Body of pancreas (tissue), 4 donors: Measurements from ENCODE around the gene NCOA3. TPM values are rescaled to one million over a fixed set of nuclear protein-coding genes. Genes with fewer than 3 reads are reported as not detected.
"Not testable (repeated sequence)": the region's sequence is repeated elsewhere in the genome, so short reads cannot be mapped to it uniquely, and the experiment has no call there.

Experiments used
- ATAC-seq: fragments of 150-250 bp; one replicate; pipeline ENCODE4 v1.9.1; 2016
- DNase-seq, 4 donors: peaks; one replicate each; pipeline ENCODE4 v3.0.0-alpha.2; 2019
- H3K27ac ChIP-seq, 4 donors: fragments of 200-600 bp; sonication (generic); 1 replicate in 3 of 4; 2 replicates in 1 of 4; pipeline versions ENCODE4 v1.5.1 to v1.6.1; 2016 to 2019; ENCODE audit warnings: mild to moderate bottlenecking in 1 of 4, mixed read lengths in 1 of 4, moderate library complexity in 1 of 4
- H3K27me3 ChIP-seq, 2 donors: fragments of 200-600 bp; sonication (generic); one replicate each; pipeline ENCODE4 v1.6.0; 2016; ENCODE audit warnings: mild to moderate bottlenecking in 1 of 2
- H3K36me3 ChIP-seq, 2 donors: fragments of 200-600 bp; sonication (generic); replicated peaks in 1 of 2; 2 replicates each; pipeline ENCODE4 v1.5.1; 2016; ENCODE audit warnings: low read depth in 2 of 2; ENCODE audit not compliant: insufficient read depth in 1 of 2
- H3K4me1 ChIP-seq: fragments of 200-600 bp; sonication (generic); one replicate; pipeline ENCODE4 v1.6.0; 2016
- H3K4me3 ChIP-seq, 2 donors: fragments of 200-600 bp; sonication (generic); 1 replicate in 1 of 2; 2 replicates in 1 of 2; pipeline ENCODE4 v1.5.1; 2016 to 2019
- H3K9me3 ChIP-seq, 3 donors: fragments of 200-600 bp; sonication (generic); 1 replicate in 2 of 3; 2 replicates in 1 of 3; pipeline ENCODE4 v1.5.1; 2016
- CTCF ChIP-seq, 7 experiments: fragments of 450-650 bp in 4 of 7; fragments of 200-600 bp in 3 of 7; sonication (generic) in 3 of 7; IDR thresholded peaks; one replicate each; pipeline ENCODE4 v1.5.1; 2016 to 2019; ENCODE audit warnings: antibody characterized with exemption in 7 of 7
- POLR2A ChIP-seq, 3 donors: fragments of 450-650 bp; IDR thresholded peaks; one replicate each; pipeline ENCODE4 v1.6.1; 2016; ENCODE audit warnings: antibody characterized with exemption in 3 of 3, mild to moderate bottlenecking in 2 of 3
- WGBS, 2 donors: methylation state at CpG; one replicate each; pipeline ENCODE4 v1.1.5; 2017; 5-methylcytosine and 5-hydroxymethylcytosine counted together
- intact Hi-C: fragments of 100-400 bp; cut with DNase I; formaldehyde crosslinking; loops from one replicate; pipeline ENCODE4 v1.15.1; 2023
- total RNA-seq, 2 donors: library from RNA; depleted of rRNA; stranded (reverse); fragments of >200 nt; gene quantifications; one replicate each; pipeline ENCODE4 v1.1.0, GENCODE V29; 2016

Gene NCOA3
- total RNA-seq, 2 donors from 2014 or later = 14.8 to 17.1 TPM

- intact Hi-C loops = no loop called here
- Histone ChIP-seq H3K4me1 (peaks cover 29% of the 10 kb centered on the region), H3K27ac (no peak overlapping the region), H3K9me3 (no peaks in the 10 kb centered on the region), H3K27me3 (no peaks in the 10 kb centered on the region), H3K36me3 (no peaks in the 10 kb centered on the region), H3K4me3 (no peak overlapping the region)
- DNase-seq (no peak), ATAC-seq (no peak)
- TF ChIP-seq POLR2A (IDR thresholded peaks at IDR 0.05) (no peak), CTCF (IDR thresholded peaks at IDR 0.05) (no peak)
- WGBS, 2 donors = 47 to 48% methylated on average over 2 of the region's 2 CpGs
Observed at GRCh38 chr20:47503685-47504084, 2.0 kb downstream of the NCOA3 start.

GRCh38 chr20:47506335-47506734, 4.6 kb downstream of the NCOA3 start:
- H3K9me3 ChIP-seq = no peaks in the 10 kb centered on the region
- DNase-seq (no peak), ATAC-seq (no peak)
- no peak overlapping the region for H3K27ac ChIP-seq
- H3K4me1 ChIP-seq = peaks cover 31% of the 10 kb centered on the region
- H3K36me3 ChIP-seq = no peaks in the 10 kb centered on the region
- 55 to 58% methylated on average over 2 of the region's 2 CpGs for WGBS, 2 donors
- TF ChIP-seq POLR2A (IDR thresholded peaks at IDR 0.05) (no peak), CTCF (IDR thresholded peaks at IDR 0.05) (no peak)
- no peak overlapping the region for H3K4me3 ChIP-seq
- intact Hi-C loops = no loop called here
- no peaks in the 10 kb centered on the region for H3K27me3 ChIP-seq

GRCh38 chr20:47506850-47507249, 5.2 kb downstream of the NCOA3 start:
- no peaks in the 10 kb centered on the region for H3K9me3 ChIP-seq
- no peaks in the 10 kb centered on the region for H3K36me3 ChIP-seq
- peaks cover 31% of the 10 kb centered on the region for H3K4me1 ChIP-seq
- ATAC-seq (no peak), DNase-seq (no peak)
- no peak overlapping the region for H3K4me3 ChIP-seq
- intact Hi-C loops = no loop called here
- H3K27me3 ChIP-seq = no peaks in the 10 kb centered on the region
- TF ChIP-seq POLR2A (IDR thresholded peaks at IDR 0.05) (no peak), CTCF (IDR thresholded peaks at IDR 0.05) (no peak)
- 44 to 79% methylated on average over 1 to 2 of the region's 2 CpGs for WGBS, 2 donors
- H3K27ac ChIP-seq = no peak overlapping the region

GRCh38 chr20:47507275-47507981, 5.7 kb downstream of the NCOA3 start:
- H3K4me1 ChIP-seq = peaks cover 31% of the 10 kb centered on the region
- 88 to 96% methylated on average over 9 of the region's 9 CpGs for WGBS, 2 donors
- H3K36me3 ChIP-seq, H3K9me3 ChIP-seq, DNase-seq, ATAC-seq, H3K4me3 ChIP-seq, H3K27me3 ChIP-seq, intact Hi-C loops, H3K27ac ChIP-seq: not testable (repeated sequence)

- Histone ChIP-seq H3K36me3 (no peaks in the 10 kb centered on the region), H3K4me3 (no peak overlapping the region), H3K27me3 (no peaks in the 10 kb centered on the region), H3K27ac (no peak overlapping the region), H3K9me3 (no peaks in the 10 kb centered on the region), H3K4me1 (peaks cover 26% of the 10 kb centered on the region)
- ATAC-seq (no peak), DNase-seq (no peak)
- TF ChIP-seq CTCF (IDR thresholded peaks at IDR 0.05) (no peak), POLR2A (IDR thresholded peaks at IDR 0.05) (no peak)
- intact Hi-C loops = no loop called here
Observed at GRCh38 chr20:47508278-47508677, 6.6 kb downstream of the NCOA3 start.
